CD8-positive, alpha-beta memory T cell (primary cell): ENCODE data around the gene MED26. TPM values are rescaled to one million over a fixed set of nuclear protein-coding genes. Genes with fewer than 3 reads are reported as not detected.
"Not testable (repeated sequence)": the region's sequence is repeated elsewhere in the genome, so short reads cannot be mapped to it uniquely, and the experiment has no call there.

Source experiments
- CTCF ChIA-PET: fragments of 350-600 bp; sonication (Branson Sonifier 250); formaldehyde crosslinking; loops from one replicate; lab custom pipeline; 2021; ENCODE audit warnings: antibody characterized with exemption; lab: Charles Lee
- POLR2A ChIA-PET: fragments of 350-600 bp; sonication (Branson Sonifier 250); formaldehyde crosslinking; loops from one replicate; lab custom pipeline; 2021; ENCODE audit warnings: antibody characterized with exemption; lab: Charles Lee
- DNase-seq, 5 donors: peaks; one replicate each; pipeline versions ENCODE4 v3.0.0 to v3.0.0-alpha.2; 2020 to 2022; ENCODE audit warnings: mixed read lengths in 1 of 5
- H3K27ac ChIP-seq: one replicate; pipeline ENCODE4 v1.7.0; 2013; ENCODE audit warnings: low read depth, mild to moderate bottlenecking, low read length, moderate library complexity
- H3K27me3 ChIP-seq: 2 replicates; pipeline ENCODE4 v1.7.0; 2013; ENCODE audit warnings: low read length, mild to moderate bottlenecking; ENCODE audit not compliant: insufficient read depth, poor library complexity, severe bottlenecking
- H3K36me3 ChIP-seq: 2 replicates; pipeline ENCODE4 v1.7.0; 2013; ENCODE audit warnings: mild to moderate bottlenecking, low read length, moderate library complexity; ENCODE audit not compliant: insufficient read depth
- H3K4me1 ChIP-seq: 2 replicates; pipeline ENCODE4 v1.7.0; 2013; ENCODE audit warnings: mild to moderate bottlenecking, low read length, moderate library complexity; ENCODE audit not compliant: insufficient read depth
- H3K4me3 ChIP-seq: 2 replicates; pipeline ENCODE4 v1.7.0; 2013; ENCODE audit warnings: mild to moderate bottlenecking, low read length
- H3K9me3 ChIP-seq: 2 replicates; pipeline ENCODE4 v1.7.0; 2013; ENCODE audit warnings: mild to moderate bottlenecking, low read length
- H3K27ac Mint-ChIP-seq, 8 donors: one replicate each; pipeline ENCODE4 v1.8.0; 2020 to 2021; ENCODE audit warnings: mixed read lengths in 8 of 8, mild to moderate bottlenecking in 6 of 8, inconsistent platforms in 3 of 8, moderate library complexity in 3 of 8
- H3K27me3 Mint-ChIP-seq, 2 donors: one replicate each; pipeline ENCODE4 v1.8.0; 2020 to 2021; ENCODE audit warnings: mixed read lengths in 2 of 2, mild to moderate bottlenecking in 1 of 2, moderate library complexity in 1 of 2
- H3K36me3 Mint-ChIP-seq, 3 donors: one replicate each; pipeline ENCODE4 v1.8.0; 2020 to 2021; ENCODE audit warnings: mixed read lengths in 3 of 3, inconsistent platforms in 1 of 3, mild to moderate bottlenecking in 1 of 3
- H3K4me1 Mint-ChIP-seq, 3 donors: one replicate each; pipeline ENCODE4 v1.8.0; 2020 to 2021; ENCODE audit warnings: mixed read lengths in 3 of 3, inconsistent platforms in 1 of 3, mild to moderate bottlenecking in 1 of 3
- H3K4me3 Mint-ChIP-seq, 7 donors: one replicate each; pipeline ENCODE4 v1.8.0; 2020 to 2021; ENCODE audit warnings: mixed read lengths in 7 of 7, mild to moderate bottlenecking in 6 of 7, moderate library complexity in 4 of 7, inconsistent platforms in 2 of 7
- H3K9me3 Mint-ChIP-seq, 5 donors: one replicate each; pipeline ENCODE4 v1.8.0; 2020 to 2022; ENCODE audit warnings: mixed read lengths in 5 of 5, mild to moderate bottlenecking in 3 of 5, moderate library complexity in 2 of 5, inconsistent platforms in 1 of 5
- polyA plus RNA-seq: library from polyadenylated mRNA; unstranded; fragments of 300-500 nt; fragmentation: Illumina TruSeq; gene quantifications from one replicate; pipeline ENCODE4 v1.2.3, GENCODE V29; 2021
- total RNA-seq, 2 experiments: library from RNA; stranded (reverse); gene quantifications; one replicate each; pipeline ENCODE4 v1.2.3, GENCODE V29; 2021

MED26 gene
- total and polyA plus RNA-seq, 3 experiments from 2014 or later: 3.1 to 17.1 (median 14.7) TPM

DNA sequence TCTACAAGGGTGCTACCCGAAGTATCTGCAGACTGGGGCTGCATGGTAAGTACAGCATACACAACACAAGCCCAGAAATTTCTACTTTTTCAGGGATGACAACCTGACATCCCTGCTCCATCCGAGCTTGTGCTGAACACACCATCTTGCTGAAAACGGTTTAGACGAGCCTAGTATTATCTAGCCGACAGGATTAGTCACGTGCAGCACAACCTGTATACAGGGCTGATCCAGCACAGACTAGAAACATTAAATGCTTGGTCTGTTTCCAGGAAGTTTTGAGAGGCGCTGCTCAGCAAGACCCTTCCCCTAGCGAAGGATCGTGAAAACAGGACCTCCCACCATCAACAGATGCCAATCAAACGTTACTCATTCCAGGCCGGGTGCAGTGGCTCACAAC, 27.7 kb upstream of the MED26 start:
- no peaks in the 10 kb centered on the region for H3K9me3 Mint-ChIP-seq
- H3K27me3 Mint-ChIP-seq: no peaks in the 10 kb centered on the region
- H3K4me3 ChIP-seq: no peak overlapping the region
- H3K4me3 Mint-ChIP-seq: peak overlapping the region in 1 of 7 donors; percentile 65
- H3K4me1 Mint-ChIP-seq: peaks cover 32 to 59% (median 44%) of the 10 kb centered on the region in 3 donors
- peaks cover 27% of the 10 kb centered on the region for H3K4me1 ChIP-seq
- CTCF ChIA-PET: no interaction called here
- H3K27ac ChIP-seq: no peak overlapping the region
- H3K27ac Mint-ChIP-seq: peak overlapping the region in 1 of 8 donors; percentile 36
- POLR2A ChIA-PET: no interaction called here
- no peaks in the 10 kb centered on the region for H3K9me3 ChIP-seq
- no peaks in the 10 kb centered on the region for H3K27me3 ChIP-seq
- H3K36me3 ChIP-seq: peaks cover 59% of the 10 kb centered on the region
- no peak for DNase-seq
- peaks cover 15 to 80% (median 23%) of the 10 kb centered on the region in 3 donors for H3K36me3 Mint-ChIP-seq

DNA sequence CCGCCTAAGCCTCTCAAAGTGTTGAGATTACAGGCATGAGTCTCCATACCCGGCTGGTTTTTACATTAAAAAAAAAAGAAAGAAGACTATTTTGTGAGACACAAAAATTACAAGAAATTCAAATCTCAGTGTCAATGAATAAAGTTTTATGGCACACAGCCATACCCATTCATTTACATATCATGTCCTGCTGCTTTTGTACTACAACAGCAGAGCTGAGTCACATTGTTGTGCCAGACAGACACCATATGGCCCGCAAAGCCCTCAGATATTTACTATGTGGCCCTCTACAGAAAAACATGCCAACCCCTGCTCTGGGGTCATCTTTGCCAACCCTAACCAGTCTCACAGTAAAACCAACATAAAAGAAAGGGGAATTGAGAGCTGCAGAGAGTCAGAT, 26.6 kb upstream of the MED26 start:
- H3K9me3 ChIP-seq: no peaks in the 10 kb centered on the region
- H3K4me3 Mint-ChIP-seq: peak overlapping the region in 1 of 7 donors; percentile 54
- peak overlapping the region in 2 of 8 donors; percentile 29 to 57 for H3K27ac Mint-ChIP-seq
- H3K36me3 Mint-ChIP-seq: peaks cover 15 to 85% (median 23%) of the 10 kb centered on the region in 3 donors
- ChIA-PET POLR2A (no interaction called here), CTCF (no interaction called here)
- no peaks in the 10 kb centered on the region for H3K9me3 Mint-ChIP-seq
- H3K4me1 ChIP-seq: peaks cover 27% of the 10 kb centered on the region
- no peak overlapping the region for H3K27ac ChIP-seq
- no peak overlapping the region for H3K4me3 ChIP-seq
- peaks cover 31 to 61% (median 49%) of the 10 kb centered on the region in 3 donors for H3K4me1 Mint-ChIP-seq
- H3K27me3 ChIP-seq: no peaks in the 10 kb centered on the region
- peaks cover 59% of the 10 kb centered on the region for H3K36me3 ChIP-seq
- no peak for DNase-seq
- no peaks in the 10 kb centered on the region for H3K27me3 Mint-ChIP-seq

DNA sequence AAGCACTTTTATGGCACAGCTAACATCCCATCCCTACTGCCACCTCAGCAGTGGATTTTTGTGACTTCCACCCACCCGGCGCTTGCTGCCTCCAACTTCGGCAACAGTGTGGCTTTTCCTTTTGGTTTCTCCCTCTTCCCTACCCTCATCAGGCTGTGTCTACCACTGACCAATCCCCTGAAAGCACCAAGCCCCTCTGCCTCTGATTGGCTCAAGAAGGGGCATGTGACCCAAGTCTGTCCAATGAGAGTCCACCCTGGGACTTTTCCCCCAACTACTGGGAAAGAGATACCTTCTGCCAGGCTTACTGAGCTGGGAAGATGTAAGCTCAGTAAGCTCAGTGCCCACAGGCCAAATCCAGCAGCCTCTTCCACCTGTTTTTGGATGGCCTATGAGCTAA, 26.1 kb upstream of the MED26 start:
- Histone ChIP-seq H3K27ac (no peak overlapping the region), H3K4me1 (peaks cover 23% of the 10 kb centered on the region), H3K27me3 (no peaks in the 10 kb centered on the region), H3K4me3 (no peak overlapping the region), H3K36me3 (peaks cover 59% of the 10 kb centered on the region), H3K9me3 (no peaks in the 10 kb centered on the region)
- peaks cover 15 to 88% (median 23%) of the 10 kb centered on the region in 3 donors for H3K36me3 Mint-ChIP-seq
- no peaks in the 10 kb centered on the region for H3K9me3 Mint-ChIP-seq
- peak overlapping the region in 1 of 7 donors; percentile 32 for H3K4me3 Mint-ChIP-seq
- POLR2A ChIA-PET: no interaction called here
- no peak for DNase-seq
- H3K27me3 Mint-ChIP-seq: no peaks in the 10 kb centered on the region
- CTCF ChIA-PET: no interaction called here
- peaks cover 30 to 58% (median 47%) of the 10 kb centered on the region in 3 donors for H3K4me1 Mint-ChIP-seq
- H3K27ac Mint-ChIP-seq: no peak overlapping the region

DNA sequence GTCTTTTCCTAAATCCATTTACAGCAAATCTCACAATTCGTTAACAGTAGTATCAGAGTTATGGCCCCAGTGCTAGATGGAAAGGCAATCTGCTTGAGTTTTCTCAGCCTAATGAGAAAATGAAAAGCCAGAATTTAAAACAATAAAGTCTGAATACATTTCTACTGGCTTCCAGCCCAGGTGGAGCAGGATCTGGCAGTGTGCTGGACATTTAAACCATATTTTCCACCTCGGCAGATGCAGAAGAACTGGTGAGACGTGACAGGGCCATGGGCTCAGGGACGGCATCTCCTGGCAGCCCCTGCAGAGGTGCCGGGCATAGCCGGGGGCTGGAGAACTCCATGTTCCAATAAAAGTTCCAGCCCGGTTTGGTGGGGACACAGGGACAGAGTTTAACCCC, 24.9 kb upstream of the MED26 start:
- Mint-ChIP-seq H3K27me3 (no peaks in the 10 kb centered on the region), H3K9me3 (no peaks in the 10 kb centered on the region), H3K4me3 (no peak overlapping the region), H3K4me1 (peaks cover 17 to 50% (median 38%) of the 10 kb centered on the region in 3 donors), H3K36me3 (peaks cover 15 to 85% (median 23%) of the 10 kb centered on the region in 3 donors), H3K27ac (peak overlapping the region in 4 of 8 donors; percentile 30 to 59 (median 38))
- Histone ChIP-seq H3K27me3 (no peaks in the 10 kb centered on the region), H3K4me3 (no peak overlapping the region), H3K9me3 (no peaks in the 10 kb centered on the region), H3K27ac (no peak overlapping the region), H3K36me3 (peaks cover 50% of the 10 kb centered on the region), H3K4me1 (peaks cover 10% of the 10 kb centered on the region)
- ChIA-PET POLR2A (no interaction called here), CTCF (no interaction called here)
- DNase-seq: no peak

DNA sequence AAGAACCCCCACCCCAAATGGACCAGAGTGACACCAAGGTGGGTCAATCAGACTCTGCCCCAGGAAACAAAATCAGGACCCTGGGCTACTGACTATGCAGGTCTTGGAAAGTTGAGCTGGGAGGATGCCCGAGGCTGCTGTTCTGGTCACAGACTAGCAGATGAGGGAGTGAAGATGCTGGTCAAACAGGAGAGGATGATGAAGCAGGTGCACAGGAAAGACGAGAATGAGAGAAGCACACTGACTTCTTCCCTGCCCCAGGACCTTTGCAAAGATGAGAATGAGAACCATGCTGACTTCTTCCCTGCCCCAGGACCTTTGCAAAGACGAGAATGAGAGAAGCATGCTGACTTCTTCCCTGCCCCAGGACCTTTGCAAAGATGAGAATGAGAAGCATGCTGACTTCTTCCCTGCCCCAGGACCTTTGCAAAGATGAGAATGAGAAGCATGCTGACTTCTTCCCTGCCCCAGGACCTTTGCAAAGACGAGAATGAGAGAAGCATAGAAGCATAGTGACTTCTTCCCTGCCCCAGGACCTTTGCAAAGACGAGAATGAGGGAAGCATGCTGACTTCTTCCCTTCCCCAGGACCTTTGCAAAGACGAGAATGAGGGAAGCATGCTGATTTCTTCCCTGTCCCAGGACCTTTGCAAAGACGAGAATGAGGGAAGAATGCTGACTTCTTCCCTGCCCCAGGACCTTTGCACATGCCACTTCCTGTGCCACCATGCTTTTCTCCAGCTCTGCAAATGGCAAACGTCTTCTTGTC, 23.6 kb upstream of the MED26 start:
- H3K4me3 ChIP-seq, H3K4me1 ChIP-seq, H3K9me3 Mint-ChIP-seq, H3K9me3 ChIP-seq, POLR2A ChIA-PET, H3K4me3 Mint-ChIP-seq, DNase-seq, H3K27me3 Mint-ChIP-seq, H3K27ac ChIP-seq, H3K27me3 ChIP-seq, CTCF ChIA-PET: not testable (repeated sequence)
- peaks cover 43% of the 10 kb centered on the region for H3K36me3 ChIP-seq
- Mint-ChIP-seq H3K4me1 (peaks cover 11 to 41% (median 29%) of the 10 kb centered on the region in 3 donors), H3K27ac (peak overlapping the region in 3 of 8 donors; percentile 9 to 39 (median 33)), H3K36me3 (peaks cover 15 to 86% (median 17%) of the 10 kb centered on the region in 3 donors)

DNA sequence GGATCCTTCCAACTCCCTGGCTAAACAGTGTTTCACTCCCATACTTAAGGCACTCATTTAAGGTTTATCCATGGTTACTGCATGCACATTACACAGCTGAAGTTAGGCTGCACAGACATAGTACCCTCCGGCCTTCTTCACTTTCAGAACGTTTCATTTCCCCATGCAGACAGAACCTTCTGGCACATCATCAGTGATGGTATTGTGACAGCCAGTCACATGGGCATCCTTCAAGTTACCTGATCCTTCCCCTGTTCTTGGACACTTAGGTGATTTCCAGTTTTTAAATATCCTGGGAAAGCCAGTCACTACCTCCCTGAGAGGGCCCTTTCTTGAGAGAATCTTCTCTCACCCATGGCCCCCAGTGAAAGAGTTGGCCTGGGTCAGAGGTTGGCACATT, 22.8 kb upstream of the MED26 start:
- Histone ChIP-seq H3K4me1 (no peaks in the 10 kb centered on the region), H3K27me3 (no peaks in the 10 kb centered on the region), H3K36me3 (peaks cover 46% of the 10 kb centered on the region), H3K4me3 (no peak overlapping the region), H3K9me3 (no peaks in the 10 kb centered on the region), H3K27ac (no peak overlapping the region)
- CTCF ChIA-PET: no interaction called here
- H3K27ac Mint-ChIP-seq: peak overlapping the region in 2 of 8 donors; percentile 38 to 79
- H3K4me1 Mint-ChIP-seq: peaks cover 7 to 34% (median 25%) of the 10 kb centered on the region in 3 donors
- no peak for DNase-seq
- no peaks in the 10 kb centered on the region for H3K27me3 Mint-ChIP-seq
- peaks cover 15 to 86% (median 17%) of the 10 kb centered on the region in 3 donors for H3K36me3 Mint-ChIP-seq
- no peak overlapping the region for H3K4me3 Mint-ChIP-seq
- H3K9me3 Mint-ChIP-seq: no peaks in the 10 kb centered on the region
- POLR2A ChIA-PET: no interaction called here

DNA sequence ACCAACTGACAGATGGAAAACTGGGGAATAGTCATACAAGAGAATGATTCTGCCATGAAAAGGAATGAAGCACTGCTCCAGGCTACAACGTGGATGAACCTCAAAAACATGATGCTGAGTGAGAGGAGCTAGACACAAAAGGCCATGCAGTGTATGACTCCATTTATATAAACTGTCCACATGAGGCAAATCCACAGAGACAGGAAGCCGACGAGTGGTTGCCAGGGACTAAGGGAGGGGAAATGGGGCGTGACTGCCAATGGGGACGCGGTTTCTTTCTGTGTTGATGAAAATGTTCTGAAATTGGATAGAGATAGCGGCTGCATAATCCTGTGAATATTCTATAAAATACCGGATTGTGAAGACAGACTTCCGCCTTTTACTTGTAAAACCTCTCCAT, 21.7 kb upstream of the MED26 start:
- Histone ChIP-seq H3K27me3 (no peaks in the 10 kb centered on the region), H3K36me3 (peaks cover 49% of the 10 kb centered on the region), H3K27ac (no peak overlapping the region), H3K4me3 (no peak overlapping the region), H3K9me3 (no peaks in the 10 kb centered on the region), H3K4me1 (no peaks in the 10 kb centered on the region)
- CTCF ChIA-PET: no interaction called here
- Mint-ChIP-seq H3K4me1 (peaks cover 9 to 34% (median 26%) of the 10 kb centered on the region in 3 donors), H3K27ac (peak overlapping the region in 6 of 8 donors; percentile 17 to 52 (median 37)), H3K36me3 (peaks cover 15 to 87% (median 17%) of the 10 kb centered on the region in 3 donors), H3K9me3 (no peaks in the 10 kb centered on the region), H3K4me3 (no peak overlapping the region), H3K27me3 (no peaks in the 10 kb centered on the region)
- POLR2A ChIA-PET: interaction anchor here (0.9 kb wide), 1 partner anchor 21 kb away, joined by 3 read pairs; no protein-coding TSS in a partner anchor
- no peak for DNase-seq

DNA sequence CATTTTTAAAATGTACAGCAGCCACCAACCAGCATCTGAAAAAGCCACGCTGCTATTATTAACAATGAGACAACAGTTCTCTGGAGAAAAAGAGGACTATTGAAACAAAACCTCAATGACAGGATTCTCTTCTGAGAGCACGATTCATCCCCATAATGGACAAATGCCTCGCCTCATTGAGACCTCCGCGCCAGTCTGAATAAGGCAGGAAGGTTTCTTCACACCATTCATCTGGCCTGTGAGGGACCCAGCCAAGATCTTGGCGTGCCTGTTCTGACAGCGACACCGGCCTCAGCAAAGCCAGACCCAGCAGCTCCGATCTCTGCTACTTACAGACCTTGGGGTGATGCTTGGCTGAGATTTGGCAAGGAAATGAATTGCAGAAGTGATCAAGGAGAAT, 17.1 kb upstream of the MED26 start:
- no peaks in the 10 kb centered on the region for H3K4me1 ChIP-seq
- H3K36me3 Mint-ChIP-seq: peaks cover 0 to 87% (median 8%) of the 10 kb centered on the region in 3 donors
- ChIA-PET CTCF (no interaction called here), POLR2A (interaction anchor here (0.7 kb wide), 1 partner anchor 24 kb away, joined by 4 read pairs; no protein-coding TSS in a partner anchor)
- H3K4me1 Mint-ChIP-seq: peaks cover 10 to 33% (median 24%) of the 10 kb centered on the region in 3 donors
- no peak for DNase-seq
- no peaks in the 10 kb centered on the region for H3K9me3 ChIP-seq
- H3K27me3 ChIP-seq: no peaks in the 10 kb centered on the region
- H3K36me3 ChIP-seq: peaks cover 38% of the 10 kb centered on the region
- no peaks in the 10 kb centered on the region for H3K9me3 Mint-ChIP-seq
- H3K27me3 Mint-ChIP-seq: no peaks in the 10 kb centered on the region
- H3K4me3 ChIP-seq: no peak overlapping the region
- H3K4me3 Mint-ChIP-seq: no peak overlapping the region
- H3K27ac Mint-ChIP-seq: no peak overlapping the region
- no peak overlapping the region for H3K27ac ChIP-seq
